Left ventricle myocardium superior (tissue), 1 donor: ENCODE data around the gene NPFFR1. TPM values are rescaled to one million over a fixed set of nuclear protein-coding genes. Genes with fewer than 3 reads are reported as not detected.

Source experiments
- ATAC-seq: fragments of 200-7000 bp; cut with Tn5 transposase; one replicate; pipeline ENCODE4 v1.9.1; 2020; ENCODE audit warnings: mild to moderate bottlenecking, moderate library complexity
- DNase-seq: peaks from one replicate; pipeline ENCODE4 v3.0.0-alpha.2; 2020
- intact Hi-C: fragments of 100-400 bp; cut with micrococcal nuclease; formaldehyde crosslinking; loops from one replicate; pipeline ENCODE4 v1.11.0; 2022
- total RNA-seq: library from RNA; stranded (reverse); fragmentation: NEBNext Ultra II Directional; extraction: Animal tissue kit (Norgen Biotek cat#: 25700); gene quantifications from one replicate; pipeline ENCODE4 v1.2.1, GENCODE V29; 2021
- donor health status: DM: no; HTN: yes; CAD: no; lungs with severe emphysema.

Gene NPFFR1
- total RNA-seq, 1 donor from 2014 or later: 0.02 TPM

DNA sequence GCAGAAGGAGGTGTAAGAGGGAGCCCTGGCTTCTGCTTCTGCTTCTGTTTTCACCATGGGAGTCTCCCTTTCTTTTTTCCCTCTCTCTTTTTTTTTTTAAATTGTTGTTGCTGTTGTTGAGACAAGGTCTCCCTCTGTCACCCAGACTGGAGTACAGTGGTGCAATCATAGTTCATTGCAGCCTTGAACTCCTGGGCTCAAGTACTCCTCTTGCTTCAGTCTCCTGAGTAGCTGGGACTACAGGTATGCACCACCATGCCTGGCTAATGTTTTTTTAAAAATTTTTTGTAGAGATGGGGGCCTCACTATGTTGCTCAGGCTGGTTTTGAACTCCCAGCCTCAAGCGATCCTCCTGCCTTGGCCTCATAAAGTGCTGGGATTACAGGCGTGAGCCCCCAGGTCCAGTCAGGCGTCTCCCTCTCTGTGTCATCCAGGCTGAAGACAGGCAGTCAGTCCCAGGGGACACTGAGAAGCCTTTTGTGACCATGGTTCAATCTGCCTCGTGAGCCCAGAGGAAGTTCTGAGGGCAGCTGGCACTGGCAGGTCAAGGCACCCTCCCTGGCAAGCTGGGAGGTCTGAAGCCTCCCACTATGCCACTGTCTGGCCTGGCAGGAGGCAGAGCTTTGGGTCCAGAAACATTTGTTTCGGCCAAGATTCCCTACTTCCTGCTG lies 33.6 kb upstream of the NPFFR1 start:
- DNase-seq: no peak

DNA sequence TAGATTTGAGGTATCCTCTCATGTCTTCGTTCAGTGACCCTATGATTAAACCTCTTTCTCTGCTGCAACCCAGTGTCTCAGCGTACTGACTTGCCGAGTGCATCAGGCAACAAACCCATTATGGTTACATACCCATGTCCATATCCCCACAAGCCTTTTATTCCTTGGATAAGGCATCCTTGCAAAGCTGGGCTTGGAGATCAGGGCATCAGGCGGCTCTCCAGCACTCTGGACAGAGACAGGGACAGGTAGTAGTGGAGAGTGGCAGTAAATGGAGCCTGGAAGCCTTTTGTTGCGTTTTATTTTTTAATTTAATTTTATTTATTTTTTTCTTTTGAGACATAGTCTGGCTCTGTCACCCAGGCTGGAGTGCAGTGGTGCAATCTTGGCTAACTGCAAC lies 32.0 kb upstream of the NPFFR1 start:
- intact Hi-C loops: no loop called here

More for the DNA sequence above, 33.6 kb upstream of the NPFFR1 start:
- ATAC-seq: no peak
- intact Hi-C loops: no loop called here

DNA sequence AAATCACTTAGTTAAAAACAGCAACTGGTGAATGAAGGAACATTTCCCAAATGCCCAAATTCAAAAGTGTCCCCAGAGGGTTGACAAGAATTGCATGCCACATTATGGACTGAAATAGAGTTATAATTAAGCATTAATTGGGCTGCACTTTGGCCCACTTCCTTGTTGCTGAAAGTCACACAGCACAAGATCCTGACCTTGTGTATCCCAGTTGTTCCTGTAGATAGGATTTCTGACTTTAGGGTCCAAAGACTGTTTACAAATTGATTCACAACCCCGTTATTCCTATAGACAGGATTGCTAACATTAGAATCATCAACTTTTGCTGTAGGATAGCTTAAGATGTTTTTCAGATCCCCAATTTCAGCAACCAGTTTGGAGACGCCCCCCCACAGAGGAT lies 31.5 kb upstream of the NPFFR1 start:
- no peak for DNase-seq
- ATAC-seq: no peak
- intact Hi-C loops: no loop called here

More for the DNA sequence above, 32.0 kb upstream of the NPFFR1 start:
- ATAC-seq (no peak), DNase-seq (no peak)

DNA sequence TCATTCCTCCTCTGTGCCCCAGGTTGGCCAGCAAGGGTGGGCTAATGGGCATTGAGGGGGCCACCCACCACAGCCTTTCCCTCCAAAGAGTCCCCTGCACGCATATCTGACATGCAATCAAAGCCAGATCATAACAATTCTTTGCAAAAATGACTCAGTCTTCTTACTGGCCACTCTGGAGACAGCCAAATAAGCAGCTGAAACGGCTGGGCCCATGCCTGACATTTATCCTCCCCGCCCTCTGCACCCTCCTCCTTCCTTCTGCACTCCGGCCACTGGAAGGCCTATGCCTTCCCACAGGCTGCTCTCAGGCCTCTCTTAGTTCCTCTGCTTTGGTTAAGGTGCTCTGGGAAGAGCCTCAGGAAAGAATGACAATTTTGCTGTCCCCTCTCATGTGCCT lies 29.2 kb upstream of the NPFFR1 start:
- no peak for DNase-seq
- ATAC-seq: peak; percentile 61
- intact Hi-C loops: no loop called here

DNA sequence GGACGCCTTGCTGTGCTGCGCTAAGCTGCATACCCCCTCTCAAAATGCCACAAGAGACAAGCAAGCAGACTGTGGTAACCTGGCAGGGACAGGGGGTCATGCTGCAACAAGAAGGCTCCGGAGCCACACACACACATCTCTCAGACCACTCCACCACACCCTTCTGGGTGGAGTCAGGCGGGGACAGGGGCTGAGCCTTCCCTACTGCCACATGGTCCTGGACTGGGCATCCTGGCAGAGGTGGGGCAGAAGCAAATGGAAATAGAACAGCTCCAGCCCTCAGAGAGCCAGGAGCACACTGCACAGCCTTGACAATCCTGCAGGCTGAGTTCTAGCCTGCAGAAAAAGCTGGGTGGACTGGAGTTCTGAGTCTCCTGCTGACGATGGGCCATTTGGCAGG lies 28.4 kb upstream of the NPFFR1 start:
- no peak for ATAC-seq
- intact Hi-C loops: no loop called here
- no peak for DNase-seq

DNA sequence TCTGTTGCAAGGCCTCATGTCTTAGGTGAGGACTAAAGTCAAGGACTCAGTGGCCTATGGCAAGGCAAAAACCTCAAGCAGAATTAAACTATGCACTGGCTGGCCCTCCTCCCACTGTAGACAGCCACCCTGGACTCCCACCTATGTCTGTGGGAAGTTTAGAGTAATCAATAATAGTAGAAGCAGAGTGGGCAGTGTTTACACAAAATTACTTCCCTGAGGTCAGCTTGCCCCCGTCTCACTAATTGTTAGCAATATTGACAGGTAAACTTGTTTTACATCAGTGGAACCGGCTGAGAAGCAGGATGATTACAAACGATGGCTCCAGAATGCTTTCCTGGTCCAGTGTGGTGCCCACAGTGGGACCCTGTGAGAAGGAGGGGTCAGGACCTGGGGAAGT lies 27.9 kb upstream of the NPFFR1 start:
- ATAC-seq (no peak), DNase-seq (no peak)
- intact Hi-C loops: no loop called here

DNA sequence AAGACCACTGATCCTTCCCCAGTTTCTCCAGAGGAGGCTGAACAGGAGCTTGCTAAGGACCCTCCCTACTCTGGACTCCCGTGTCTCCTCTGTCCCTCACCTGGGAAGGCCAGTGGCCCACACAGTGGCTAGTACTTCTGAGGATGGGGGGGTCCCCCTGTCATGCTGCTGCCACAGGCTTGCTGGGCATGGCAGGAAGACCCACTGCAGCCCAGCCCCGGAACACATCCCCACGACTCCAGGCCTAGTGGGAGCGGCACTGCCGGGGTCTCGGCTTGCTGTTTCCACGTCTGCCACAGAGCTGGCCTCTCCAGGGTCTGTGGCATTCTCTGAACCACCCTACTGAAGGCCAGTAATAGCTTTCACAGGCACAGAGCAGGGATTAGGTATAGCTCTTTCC lies 25.9 kb upstream of the NPFFR1 start:
- DNase-seq (no peak), ATAC-seq (no peak)
- intact Hi-C loops: no loop called here

DNA sequence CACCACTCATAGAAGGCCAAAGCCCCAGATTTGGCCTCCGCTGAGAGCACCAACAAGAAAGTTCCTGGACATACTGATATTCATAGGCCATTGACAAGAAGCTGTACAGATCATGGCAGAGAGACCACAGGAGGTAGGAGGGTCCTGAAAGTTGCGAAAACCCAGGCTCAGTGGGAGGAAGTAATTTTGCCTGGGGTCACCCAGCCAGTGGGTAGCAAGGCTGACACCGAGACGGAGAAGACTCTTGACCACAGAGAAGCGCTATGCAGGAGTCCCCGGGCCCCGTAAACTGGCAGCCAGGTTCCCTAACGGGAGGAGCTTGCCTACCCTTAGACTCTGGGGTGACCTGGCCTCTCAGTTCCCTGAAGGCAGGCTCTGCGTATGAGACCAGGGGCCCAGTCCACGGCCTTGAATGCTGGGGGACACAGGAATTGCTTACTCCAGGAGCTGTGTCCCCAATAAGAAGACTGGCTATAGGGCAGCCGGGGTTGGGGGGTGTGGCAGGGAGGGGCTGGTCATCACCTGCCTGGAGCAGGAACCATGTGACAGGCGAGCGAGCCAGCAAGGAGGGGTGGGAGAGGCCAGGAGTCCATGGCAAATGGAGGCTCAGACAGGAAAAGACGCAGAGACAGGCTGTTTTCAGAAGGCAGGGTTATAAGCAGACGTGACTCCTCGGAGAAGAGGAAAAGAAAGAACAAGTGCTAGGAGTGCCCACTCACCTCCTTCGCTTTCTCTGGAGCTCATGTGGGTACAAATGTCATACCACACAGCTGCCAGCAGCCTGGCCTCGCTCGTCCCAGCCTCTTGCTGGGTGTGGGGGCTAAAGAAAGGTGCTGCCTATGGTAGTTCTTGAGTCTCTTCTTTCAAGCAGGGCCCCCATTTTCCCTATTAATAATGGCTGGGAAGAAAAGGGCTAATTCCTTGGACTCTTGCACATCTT lies 24.6 kb upstream of the NPFFR1 start:
- ATAC-seq (no peak), DNase-seq (no peak)
- intact Hi-C loops: no loop called here

DNA sequence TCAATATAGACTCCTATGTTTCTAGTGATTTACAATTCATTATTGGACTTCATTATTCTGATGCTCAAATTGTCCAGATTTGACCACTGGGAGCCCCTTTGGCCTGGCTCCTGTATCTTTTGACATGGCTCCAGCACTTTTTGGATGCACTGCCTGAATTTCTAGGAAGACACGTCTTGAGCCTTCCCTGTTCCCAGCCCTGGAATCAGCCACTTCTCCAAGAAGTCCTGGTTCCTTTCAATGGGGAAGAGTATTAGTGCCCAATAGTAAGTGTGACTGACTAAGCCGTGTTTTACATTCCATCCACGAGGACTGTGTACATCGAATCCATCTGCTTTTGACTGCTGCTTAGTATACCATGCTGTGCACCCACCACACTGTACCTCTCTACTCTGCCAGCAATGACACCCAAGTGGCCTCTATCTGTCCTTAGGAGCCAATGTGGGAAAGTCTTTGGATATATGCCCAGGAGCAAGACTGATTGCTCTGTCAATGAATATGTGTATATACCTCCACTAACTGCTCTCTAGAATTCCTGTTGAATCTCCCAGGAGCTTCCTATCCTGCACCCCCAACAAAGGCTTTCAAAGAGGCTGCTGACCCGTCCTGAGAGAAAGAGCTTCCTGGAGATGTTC lies 23.2 kb upstream of the NPFFR1 start:
- DNase-seq (no peak), ATAC-seq (peak; percentile 67)
- intact Hi-C loops: no loop called here

DNA sequence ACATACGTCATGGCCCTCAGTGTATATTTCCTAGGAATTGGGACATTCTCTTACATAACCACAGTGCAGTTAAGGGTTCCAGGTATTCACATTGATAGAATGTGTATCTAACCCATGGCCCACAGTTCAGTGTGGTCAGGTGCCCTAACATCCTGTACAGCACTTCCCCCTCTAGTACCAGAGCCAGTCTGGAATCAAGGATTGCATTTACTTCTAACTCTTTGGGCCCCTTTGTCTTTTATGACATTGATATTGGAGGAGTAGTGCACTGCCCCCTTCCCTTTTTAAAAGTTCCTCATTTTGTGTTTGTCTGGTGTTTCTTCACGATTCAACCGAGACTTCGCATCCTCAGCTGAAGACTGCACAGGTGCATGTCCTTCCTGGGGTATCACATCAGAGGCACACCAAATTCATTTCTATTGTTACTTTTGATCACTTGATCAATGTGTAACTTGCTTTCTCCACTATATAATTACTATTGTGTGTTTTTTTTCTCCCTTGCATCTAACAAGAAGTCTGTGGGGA lies 22.4 kb upstream of the NPFFR1 start:
- intact Hi-C loops: no loop called here
- ATAC-seq (no peak), DNase-seq (no peak)

DNA sequence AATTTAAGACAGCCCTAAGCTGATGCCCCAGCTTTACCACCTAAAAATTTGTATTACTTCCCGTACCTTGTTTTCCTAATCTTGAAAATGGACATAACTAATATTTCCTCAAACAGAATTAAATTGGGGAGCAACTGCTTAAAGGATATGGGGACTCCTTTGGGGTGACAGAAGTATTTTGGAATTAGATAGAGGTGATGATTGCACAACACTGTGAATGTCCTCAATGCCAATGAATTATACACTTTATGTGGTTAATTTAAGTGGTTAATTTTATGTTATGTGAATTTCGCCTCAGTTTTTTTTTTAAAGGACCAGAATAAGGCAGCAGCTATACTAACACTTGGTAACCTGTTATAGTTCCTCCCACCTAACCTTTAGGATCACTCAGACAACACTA lies 19.9 kb upstream of the NPFFR1 start:
- ATAC-seq (no peak), DNase-seq (no peak)
- intact Hi-C loops: no loop called here

DNA sequence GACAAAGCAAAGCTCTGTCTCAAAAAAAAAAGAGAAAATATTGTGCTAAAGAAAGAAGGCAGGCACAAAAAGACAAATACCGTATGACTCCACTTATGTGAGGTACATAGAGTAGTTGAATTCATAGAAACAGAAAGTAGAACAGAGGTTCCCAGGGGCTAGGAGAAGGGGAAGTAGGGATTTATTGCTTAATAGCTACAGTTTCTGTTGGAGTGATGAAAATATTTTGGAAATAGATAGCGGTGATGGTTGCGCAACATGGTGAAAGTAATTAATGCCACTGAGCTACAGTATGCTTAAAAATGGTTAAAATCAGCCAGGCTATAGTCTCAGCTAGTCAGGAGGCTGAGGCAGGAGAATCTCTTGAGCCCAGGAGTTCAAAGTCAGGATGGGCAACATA lies 18.5 kb upstream of the NPFFR1 start:
- peak; percentile 84 for ATAC-seq

DNA sequence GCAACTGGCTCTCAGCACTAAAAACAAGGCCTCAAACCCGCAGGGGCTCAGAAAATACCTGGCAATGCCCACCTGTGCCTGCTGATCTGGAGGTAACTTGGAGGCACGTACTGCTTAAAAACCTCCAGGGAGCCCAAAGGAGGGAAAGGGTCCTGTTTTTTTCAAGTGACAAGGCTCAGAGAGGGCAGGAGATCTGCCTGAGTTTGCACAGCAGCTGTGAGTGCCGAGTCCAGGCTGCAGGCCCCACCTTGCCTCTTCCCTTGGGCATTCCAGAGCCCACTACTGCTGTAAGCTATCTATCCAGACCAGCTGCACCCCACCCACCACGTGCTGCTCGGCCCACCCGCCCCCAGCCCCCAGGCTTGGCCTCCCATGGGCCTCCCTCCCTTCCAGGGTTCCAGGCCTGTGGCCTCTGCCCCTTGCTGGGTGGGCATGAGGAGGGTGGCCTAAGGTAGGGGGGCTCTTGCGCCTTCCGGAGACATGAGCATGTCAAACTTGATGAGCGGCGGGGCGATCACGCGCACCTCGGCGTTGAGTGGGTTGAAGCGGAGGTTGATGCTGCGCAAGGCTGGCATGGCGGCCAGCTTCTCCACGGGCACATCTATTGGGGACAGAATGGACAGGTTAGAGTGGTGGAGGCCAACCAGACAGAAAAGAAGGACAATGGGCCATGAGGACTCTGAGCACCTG lies 17.2 kb upstream of the NPFFR1 start:
- intact Hi-C loops: no loop called here

More for the DNA sequence above, 18.5 kb upstream of the NPFFR1 start:
- no peak for DNase-seq
- intact Hi-C loops: no loop called here

DNA sequence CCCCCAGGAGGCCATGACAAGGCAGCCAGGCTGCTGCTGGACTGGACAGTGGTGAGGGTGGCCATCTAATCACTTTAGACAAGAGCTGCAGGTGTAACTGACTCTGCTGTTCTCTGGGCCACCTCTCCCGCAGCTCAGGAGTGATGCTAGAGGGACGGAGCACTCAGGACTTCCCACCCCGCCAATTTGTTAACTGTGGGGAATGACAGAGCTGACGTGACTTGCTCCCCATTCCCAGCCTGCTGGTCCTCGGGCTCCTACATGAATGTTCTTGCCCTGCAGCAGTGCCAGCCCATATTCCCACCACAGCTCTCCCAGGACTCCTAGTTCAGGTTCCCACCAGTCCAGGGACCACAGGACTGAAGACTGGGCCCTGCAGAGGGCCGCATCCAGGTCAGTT lies 16.7 kb upstream of the NPFFR1 start:
- DNase-seq (no peak), ATAC-seq (no peak)
- intact Hi-C loops: no loop called here

More for the DNA sequence above, 17.2 kb upstream of the NPFFR1 start:
- no peak for ATAC-seq
- DNase-seq: no peak

DNA sequence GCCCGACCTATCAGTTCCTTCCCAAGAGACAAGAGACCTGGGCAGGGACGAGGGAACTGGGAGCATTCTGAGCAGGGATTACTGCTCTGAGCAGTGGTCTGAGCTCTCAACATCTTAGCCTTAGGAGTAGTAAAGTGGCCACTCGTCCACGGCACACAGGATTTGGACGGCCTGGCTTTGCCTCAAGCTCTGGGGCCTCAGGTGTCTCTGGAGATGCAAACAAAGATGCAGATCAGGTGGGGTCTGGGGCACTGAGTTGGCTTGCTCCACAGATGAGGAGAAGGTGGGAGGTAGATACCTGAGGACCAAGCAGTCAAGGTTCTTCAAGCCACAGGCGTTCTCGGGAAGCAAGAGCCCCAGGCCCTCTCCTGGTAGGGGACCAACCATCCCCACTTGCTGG lies 16.1 kb upstream of the NPFFR1 start:
- ATAC-seq: no peak
- intact Hi-C loops: no loop called here

DNA sequence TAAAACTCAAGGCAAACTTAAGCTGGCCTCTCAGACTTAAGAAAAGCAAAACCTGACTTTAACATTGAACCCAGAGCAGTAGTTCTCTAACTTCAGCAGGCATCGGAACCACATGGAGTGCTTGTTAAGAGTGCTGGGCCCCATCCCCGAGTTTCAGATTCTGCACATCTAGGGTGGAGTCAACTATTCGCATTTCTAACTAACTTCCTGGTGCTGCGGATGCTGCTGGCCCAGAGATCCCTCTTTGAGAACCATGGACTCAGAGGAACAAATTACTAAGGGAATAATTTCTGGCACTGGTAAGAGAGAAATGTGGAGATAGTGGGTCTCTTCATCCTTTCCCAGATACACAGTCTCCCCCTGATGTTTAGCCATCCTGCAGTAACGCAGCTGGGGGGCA lies 14.6 kb upstream of the NPFFR1 start:
- no peak for ATAC-seq
- DNase-seq: no peak
- intact Hi-C loops: no loop called here

More for the DNA sequence above, 16.1 kb upstream of the NPFFR1 start:
- DNase-seq: no peak

DNA sequence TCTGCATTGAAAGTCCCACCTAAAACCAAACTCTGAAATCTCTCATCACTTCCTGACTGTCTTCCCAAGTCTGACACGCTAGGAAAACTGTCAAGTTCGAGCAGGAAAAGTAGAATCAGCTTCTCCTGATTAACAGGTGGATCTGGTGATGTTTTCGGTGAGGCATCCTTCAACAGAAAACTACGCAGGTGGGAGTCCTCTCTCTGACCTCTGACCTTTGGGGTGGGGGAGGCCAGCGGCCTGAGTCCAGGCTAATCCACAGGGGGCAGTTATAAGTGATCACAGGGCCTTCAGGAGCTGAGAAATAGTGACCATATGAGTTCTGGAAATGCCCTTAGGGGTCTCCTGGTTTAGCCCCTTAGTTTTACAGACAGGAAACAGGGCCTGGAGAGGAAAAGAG lies 13.4 kb upstream of the NPFFR1 start:
- DNase-seq: no peak
- intact Hi-C loops: no loop called here
- no peak for ATAC-seq

DNA sequence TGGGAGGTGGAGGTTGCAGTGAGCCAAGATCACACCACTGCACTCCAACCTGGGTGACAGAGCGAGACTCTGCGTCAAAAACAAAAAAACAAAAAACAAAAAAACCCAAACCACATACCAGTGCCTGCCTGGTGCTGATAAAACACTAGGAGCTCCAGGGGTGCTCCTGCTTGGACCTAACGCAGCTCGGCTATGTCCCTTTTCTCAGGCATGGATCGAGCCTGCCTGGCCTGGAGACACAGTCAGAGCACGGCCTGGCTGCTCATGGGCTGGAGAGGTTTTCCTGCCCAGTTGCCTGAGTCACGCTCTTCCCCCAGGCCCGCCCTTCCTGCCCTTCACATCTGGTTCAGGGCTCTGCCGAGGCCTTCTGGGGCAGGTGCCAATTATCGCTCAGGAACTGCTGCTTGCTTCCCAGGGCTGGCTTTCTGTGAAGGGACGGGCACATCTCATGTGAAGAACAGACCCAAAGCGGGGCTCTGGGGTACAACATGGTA lies 12.6 kb upstream of the NPFFR1 start:
- ATAC-seq (peak; percentile 99), DNase-seq (peak; percentile 91)
- intact Hi-C loops: no loop called here

DNA sequence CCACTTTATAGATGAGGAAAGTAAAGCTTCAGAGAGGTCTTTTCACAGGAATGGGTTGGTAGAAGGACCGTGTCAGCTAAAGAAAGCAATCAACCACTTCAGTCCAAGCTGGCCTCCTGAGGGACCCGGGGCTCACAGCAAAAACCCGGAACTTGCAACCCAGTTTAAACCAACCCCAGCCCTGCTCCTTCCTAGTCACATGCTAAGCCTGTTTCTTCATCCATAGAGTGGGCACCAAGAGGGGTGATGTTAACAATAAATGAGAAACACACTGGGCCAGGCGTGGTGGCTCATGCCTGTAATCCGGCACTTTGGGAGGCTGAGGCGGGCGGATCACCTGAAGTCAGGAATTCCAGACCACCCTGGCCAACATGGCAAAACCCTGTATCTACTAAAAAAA lies 12.1 kb upstream of the NPFFR1 start:
- DNase-seq (no peak), ATAC-seq (no peak)
- intact Hi-C loops: no loop called here
